Hepatocyte (in vitro differentiated cells): ENCODE results near the gene CTF1. TPM values are rescaled to one million over a fixed set of nuclear protein-coding genes. Genes with fewer than 3 reads are reported as not detected.

Experiments used
- DNase-seq: peaks from one replicate; pipeline ENCODE4 v3.0.0-alpha.2; 2016; ENCODE audit warnings: low spot score
- H2AFZ ChIP-seq: fragments of 200-600 bp; sonication (generic); 2 replicates; pipeline ENCODE4 v1.6.0; 2016; ENCODE audit warnings: antibody characterized with exemption, mild to moderate bottlenecking
- H3K27ac ChIP-seq: fragments of 200-600 bp; sonication (generic); 2 replicates; pipeline ENCODE4 v1.5.1; 2016; ENCODE audit warnings: mild to moderate bottlenecking
- H3K27me3 ChIP-seq: fragments of 200-600 bp; sonication (generic); 2 replicates; pipeline ENCODE4 v1.6.1; 2016
- H3K36me3 ChIP-seq: fragments of 200-600 bp; sonication (generic); replicated peaks from 2 replicates; pipeline ENCODE4 v1.5.1; 2016; ENCODE audit warnings: low read depth; ENCODE audit not compliant: insufficient read depth
- H3K4me1 ChIP-seq: fragments of 200-600 bp; sonication (generic); 2 replicates; pipeline ENCODE4 v1.5.1; 2016; ENCODE audit warnings: mild to moderate bottlenecking, moderate library complexity; ENCODE audit not compliant: insufficient read depth
- H3K4me2 ChIP-seq: fragments of 200-600 bp; sonication (generic); 2 replicates; pipeline ENCODE4 v1.6.0; 2016
- H3K4me3 ChIP-seq: fragments of 200-600 bp; sonication (generic); 2 replicates; pipeline ENCODE4 v1.5.1; 2016; ENCODE audit warnings: mild to moderate bottlenecking
- H3K79me2 ChIP-seq: fragments of 200-600 bp; sonication (generic); 2 replicates; pipeline ENCODE4 v1.6.0; 2017; ENCODE audit warnings: mild to moderate bottlenecking
- H3K9me2 ChIP-seq: fragments of 200-600 bp; sonication (generic); replicated peaks from 2 replicates; pipeline ENCODE4 v1.6.0; 2017; ENCODE audit warnings: mild to moderate bottlenecking; ENCODE audit not compliant: insufficient read depth
- H3K9me3 ChIP-seq: fragments of 200-600 bp; sonication (generic); 2 replicates; pipeline ENCODE4 v1.5.1; 2016; ENCODE audit warnings: low read depth, mild to moderate bottlenecking
- H4K20me1 ChIP-seq: fragments of 200-600 bp; sonication (generic); 2 replicates; pipeline ENCODE4 v1.6.0; 2016; ENCODE audit warnings: mild to moderate bottlenecking; ENCODE audit not compliant: insufficient read depth, poor library complexity, severe bottlenecking
- EZH2 ChIP-seq: fragments of 200-600 bp; sonication (generic); IDR thresholded peaks from 2 replicates; pipeline ENCODE4 v1.6.1; 2016; ENCODE audit warnings: antibody characterized with exemption, mild to moderate bottlenecking, borderline replicate concordance
- EZH2phosphoT487 ChIP-seq: fragments of 200-600 bp; sonication (generic); IDR thresholded peaks from one replicate; pipeline ENCODE4 v1.6.1; 2018; ENCODE audit warnings: antibody characterized with exemption, mild to moderate bottlenecking, low read depth, moderate library complexity; ENCODE audit not compliant: unreplicated experiment, severe bottlenecking
- WGBS: methylation state at CpG from one replicate; pipeline ENCODE4 v1.1.6; 2016; ENCODE audit warnings: low lambda C conversion rate; ENCODE audit errors: missing lambda C conversion rate; 5-methylcytosine and 5-hydroxymethylcytosine counted together
- polyA plus RNA-seq: library from polyadenylated mRNA; unstranded; fragments of >200 nt; fragmentation: Nextera tagmentation; extraction: Ambion mirVana; gene quantifications from 2 replicates; pipeline ENCODE4 v1.2.1, GENCODE V29; 2016
- total RNA-seq: library from RNA; depleted of rRNA; stranded (reverse); fragments of >200 nt; gene quantifications from 2 replicates; pipeline ENCODE4 v1.2.3, GENCODE V29; 2014
- TF ChIP-seq, protein P1 (sequence below): fragments of 200-600 bp; sonication (generic); IDR thresholded peaks from 2 replicates; pipeline ENCODE4 v1.5.1; 2016; ENCODE audit warnings: antibody characterized with exemption, mild to moderate bottlenecking; ENCODE audit not compliant: poor library complexity

The CTF1 gene
- total and polyA plus RNA-seq, 2 experiments from 2014 or later, result 1.7 to 18.2 TPM

- H3K27ac ChIP-seq, result no peak overlapping the region
- H3K9me3 ChIP-seq, result no peaks in the 10 kb centered on the region
- peaks cover 3% of the 10 kb centered on the region for H4K20me1 ChIP-seq
- H2AFZ ChIP-seq, result no peak overlapping the region
- 74% methylated on average over 11 of the region's 15 CpGs for WGBS
- TF ChIP-seq EZH2 (no peak), EZH2phosphoT487 (no peak)
- TF ChIP-seq, protein P1, sequence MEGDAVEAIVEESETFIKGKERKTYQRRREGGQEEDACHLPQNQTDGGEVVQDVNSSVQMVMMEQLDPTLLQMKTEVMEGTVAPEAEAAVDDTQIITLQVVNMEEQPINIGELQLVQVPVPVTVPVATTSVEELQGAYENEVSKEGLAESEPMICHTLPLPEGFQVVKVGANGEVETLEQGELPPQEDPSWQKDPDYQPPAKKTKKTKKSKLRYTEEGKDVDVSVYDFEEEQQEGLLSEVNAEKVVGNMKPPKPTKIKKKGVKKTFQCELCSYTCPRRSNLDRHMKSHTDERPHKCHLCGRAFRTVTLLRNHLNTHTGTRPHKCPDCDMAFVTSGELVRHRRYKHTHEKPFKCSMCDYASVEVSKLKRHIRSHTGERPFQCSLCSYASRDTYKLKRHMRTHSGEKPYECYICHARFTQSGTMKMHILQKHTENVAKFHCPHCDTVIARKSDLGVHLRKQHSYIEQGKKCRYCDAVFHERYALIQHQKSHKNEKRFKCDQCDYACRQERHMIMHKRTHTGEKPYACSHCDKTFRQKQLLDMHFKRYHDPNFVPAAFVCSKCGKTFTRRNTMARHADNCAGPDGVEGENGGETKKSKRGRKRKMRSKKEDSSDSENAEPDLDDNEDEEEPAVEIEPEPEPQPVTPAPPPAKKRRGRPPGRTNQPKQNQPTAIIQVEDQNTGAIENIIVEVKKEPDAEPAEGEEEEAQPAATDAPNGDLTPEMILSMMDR, result no peak
- H3K9me2 ChIP-seq, result no peaks in the 10 kb centered on the region
- no peak overlapping the region for H3K4me2 ChIP-seq
- peak; percentile 71 for DNase-seq
- H3K36me3 ChIP-seq, result no peaks in the 10 kb centered on the region
- no peak overlapping the region for H3K4me3 ChIP-seq
- no peaks in the 10 kb centered on the region for H3K27me3 ChIP-seq
- H3K79me2 ChIP-seq, result peaks cover 14% of the 10 kb centered on the region
- H3K4me1 ChIP-seq, result peaks cover 5% of the 10 kb centered on the region
Measured at GRCh38 chr16:30927789-30928378, 31.5 kb downstream of the CTF1 start.

DNA sequence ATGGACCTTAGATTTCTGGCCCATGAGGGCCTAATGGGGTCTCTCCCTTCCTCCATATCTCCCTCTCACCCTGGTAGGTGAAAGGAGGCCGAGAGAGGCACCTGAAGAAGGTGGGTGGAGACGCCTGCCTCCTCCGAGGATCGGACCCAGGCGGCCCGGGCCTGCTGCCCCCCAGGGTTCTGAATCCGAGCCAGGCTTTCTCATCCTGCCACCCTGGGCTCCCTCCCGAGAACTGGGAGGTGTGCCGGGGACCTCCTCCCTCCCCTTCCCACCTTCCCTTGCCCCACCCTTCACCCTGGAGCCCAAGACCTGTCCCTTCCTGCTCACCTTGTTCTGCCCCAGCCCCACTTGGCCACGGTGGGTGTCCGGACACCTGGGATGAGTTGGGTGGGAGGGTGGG, 32.0 kb downstream of the CTF1 start:
- WGBS, result 95% methylated on average over 4 of the region's 11 CpGs
- no peaks in the 10 kb centered on the region for H3K9me3 ChIP-seq
- no peaks in the 10 kb centered on the region for H3K36me3 ChIP-seq

DNA sequence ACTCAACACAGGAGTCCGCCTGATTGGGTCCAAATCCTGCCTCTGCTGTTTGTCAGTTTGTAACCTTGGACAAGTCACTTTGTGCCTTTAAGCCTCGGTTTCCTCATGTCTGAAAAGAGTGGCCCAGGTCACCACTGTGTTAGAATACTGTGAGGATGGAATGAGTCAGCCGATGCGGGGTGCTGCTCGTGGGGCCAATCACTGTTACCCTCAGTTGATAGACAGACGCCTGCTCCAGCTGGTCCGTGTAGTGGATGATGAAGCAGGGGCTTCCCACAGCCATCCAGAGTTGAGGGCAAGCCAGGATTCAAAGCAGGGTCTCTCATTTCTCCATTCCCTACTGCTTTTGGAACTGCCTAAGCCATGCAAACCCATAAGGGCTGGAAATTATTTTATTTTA, 32.8 kb downstream of the CTF1 start:
- H3K4me2 ChIP-seq, result no peak overlapping the region
- no peak overlapping the region for H2AFZ ChIP-seq
- no peaks in the 10 kb centered on the region for H3K9me3 ChIP-seq
- WGBS, result 90% methylated on average over 7 of the region's 7 CpGs
- no peak overlapping the region for H3K27ac ChIP-seq
- no peak for DNase-seq
- peaks cover 5% of the 10 kb centered on the region for H3K4me1 ChIP-seq
- no peak overlapping the region for H3K4me3 ChIP-seq
- H3K9me2 ChIP-seq, result no peaks in the 10 kb centered on the region
- peaks cover 3% of the 10 kb centered on the region for H4K20me1 ChIP-seq
- H3K36me3 ChIP-seq, result no peaks in the 10 kb centered on the region
- TF ChIP-seq EZH2 (no peak), EZH2phosphoT487 (no peak)
- TF ChIP-seq, protein P1, result no peak
- no peaks in the 10 kb centered on the region for H3K27me3 ChIP-seq
- H3K79me2 ChIP-seq, result peaks cover 8% of the 10 kb centered on the region

More for the DNA sequence above, 32.0 kb downstream of the CTF1 start:
- H3K27ac ChIP-seq, result no peak overlapping the region
- no peaks in the 10 kb centered on the region for H3K27me3 ChIP-seq
- H4K20me1 ChIP-seq, result peaks cover 3% of the 10 kb centered on the region
- H2AFZ ChIP-seq, result no peak overlapping the region
- H3K4me2 ChIP-seq, result no peak overlapping the region
- H3K4me1 ChIP-seq, result peaks cover 5% of the 10 kb centered on the region
- no peak for TF ChIP-seq EZH2
- TF ChIP-seq EZH2phosphoT487, result no peak
- no peak overlapping the region for H3K4me3 ChIP-seq
- peaks cover 14% of the 10 kb centered on the region for H3K79me2 ChIP-seq
- DNase-seq, result peak; percentile 3
- no peaks in the 10 kb centered on the region for H3K9me2 ChIP-seq

DNA sequence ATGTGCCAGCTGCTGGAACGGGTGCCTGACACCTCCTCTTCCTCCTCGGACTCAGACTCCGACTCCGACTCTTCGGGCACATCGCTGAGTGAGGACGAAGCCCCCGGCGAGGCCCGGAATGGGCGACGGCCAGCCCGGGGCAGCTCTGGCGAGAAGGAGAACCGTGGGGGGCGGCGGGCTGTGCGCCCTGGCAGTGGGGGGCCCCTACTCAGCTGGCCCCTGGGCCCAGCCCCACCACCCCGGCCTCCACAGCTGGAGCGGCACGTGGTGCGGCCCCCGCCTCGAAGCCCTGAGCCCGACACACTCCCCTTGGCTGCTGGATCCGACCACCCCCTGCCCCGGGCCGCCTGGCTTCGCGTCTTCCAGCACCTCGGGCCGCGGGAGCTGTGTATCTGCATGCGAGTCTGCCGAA, 33.8 kb downstream of the CTF1 start:
- no peaks in the 10 kb centered on the region for H3K27me3 ChIP-seq
- DNase-seq, result no peak
- H3K27ac ChIP-seq, result no peak overlapping the region
- TF ChIP-seq EZH2phosphoT487 (no peak), EZH2 (no peak)
- TF ChIP-seq, protein P1, result no peak
- WGBS, result 95% methylated on average over 24 of the region's 35 CpGs
- no peaks in the 10 kb centered on the region for H3K9me3 ChIP-seq
- H2AFZ ChIP-seq, result no peak overlapping the region
- H3K36me3 ChIP-seq, result no peaks in the 10 kb centered on the region
- no peak overlapping the region for H3K4me2 ChIP-seq
- H4K20me1 ChIP-seq, result no peaks in the 10 kb centered on the region
- no peak overlapping the region for H3K4me3 ChIP-seq
- H3K9me2 ChIP-seq, result no peaks in the 10 kb centered on the region
- H3K79me2 ChIP-seq, result peaks cover 4% of the 10 kb centered on the region
- H3K4me1 ChIP-seq, result no peaks in the 10 kb centered on the region
